PC-9 (cell line): ENCODE data around the gene ADCY3. TPM values are rescaled to one million over a fixed set of nuclear protein-coding genes. Genes with fewer than 3 reads are reported as not detected.

ENCODE experiments used
- BruUV-seq: library from RNA; stranded (reverse); fragments of 400-500 nt; replicated peaks from 2 replicates; lab custom pipeline; 2021; lab: Mats Ljungman, UMichigan
- CTCF ChIA-PET: fragments of 300-600 bp; sonication (Branson Sonifier 250); formaldehyde crosslinking; loops from one replicate; lab custom pipeline; 2022; ENCODE audit warnings: antibody characterized with exemption; lab: Charles Lee
- POLR2A ChIA-PET: fragments of 300-600 bp; sonication (Branson Sonifier 250); formaldehyde crosslinking; loops from one replicate; lab custom pipeline; 2022; ENCODE audit warnings: antibody characterized with exemption; ENCODE audit not compliant: unreplicated experiment; lab: Charles Lee
- DNase-seq, 2 experiments: peaks; one replicate each; pipeline versions ENCODE4 v3.0.0 to v3.0.0-alpha.2; 2015 to 2022; ENCODE audit warnings: mixed read lengths in 1 of 2
- H2AFZ ChIP-seq: fragments of 200-600 bp; sonication (generic); 2 replicates; pipeline ENCODE4 v1.8.1; 2017; ENCODE audit warnings: antibody characterized with exemption
- H3F3A ChIP-seq: fragments of 200-600 bp; sonication (generic); 2 replicates; pipeline ENCODE4 v1.8.1; 2017; ENCODE audit warnings: antibody characterized with exemption, mild to moderate bottlenecking, low read depth; ENCODE audit not compliant: insufficient read depth
- H3K27ac ChIP-seq: fragments of 200-600 bp; sonication (generic); 2 replicates; pipeline ENCODE4 v1.6.1; 2016; ENCODE audit warnings: mixed run types
- H3K27me3 ChIP-seq: fragments of 200-600 bp; sonication (generic); 2 replicates; pipeline ENCODE4 v1.6.1; 2016; ENCODE audit warnings: low read depth, mixed run types; ENCODE audit not compliant: insufficient read depth
- H3K36me3 ChIP-seq: fragments of 200-600 bp; sonication (generic); 2 replicates; pipeline ENCODE4 v1.6.1; 2016; ENCODE audit warnings: low read depth, mixed run types
- H3K4me1 ChIP-seq: fragments of 200-600 bp; sonication (generic); replicated peaks from 2 replicates; pipeline ENCODE4 v1.6.1; 2016; ENCODE audit warnings: mixed run types; ENCODE audit not compliant: insufficient read depth
- H3K4me2 ChIP-seq: fragments of 200-600 bp; sonication (generic); 2 replicates; pipeline ENCODE4 v1.6.1; 2017; ENCODE audit warnings: mixed run types
- H3K4me3 ChIP-seq: fragments of 200-600 bp; sonication (generic); 2 replicates; pipeline ENCODE4 v1.6.1; 2016; ENCODE audit warnings: mixed run types
- H3K79me2 ChIP-seq: fragments of 200-600 bp; sonication (generic); 2 replicates; pipeline ENCODE4 v1.6.1; 2017; ENCODE audit warnings: low read depth, mixed run types
- H3K9me2 ChIP-seq: fragments of 200-600 bp; sonication (generic); 2 replicates; pipeline ENCODE4 v1.8.1; 2017; ENCODE audit warnings: mild to moderate bottlenecking; ENCODE audit not compliant: insufficient read depth
- H3K9me3 ChIP-seq: fragments of 200-600 bp; sonication (generic); 2 replicates; pipeline ENCODE4 v1.8.1; 2016; ENCODE audit warnings: low read depth; ENCODE audit not compliant: insufficient read depth
- H4K20me1 ChIP-seq: fragments of 200-600 bp; sonication (generic); 2 replicates; pipeline ENCODE4 v1.8.1; 2017; ENCODE audit not compliant: insufficient read depth
- CTCF ChIP-seq: fragments of 200-600 bp; sonication (generic); conservative IDR thresholded peaks from 2 replicates; pipeline ENCODE4 v1.6.1; 2017; ENCODE audit warnings: mixed run types, antibody characterized with exemption, mild to moderate bottlenecking, moderate library complexity
- EZH2 ChIP-seq: fragments of 200-600 bp; sonication (generic); IDR thresholded peaks from 2 replicates; pipeline ENCODE4 v1.8.0; 2017; ENCODE audit warnings: antibody characterized with exemption, low read depth
- intact Hi-C: fragments of 100-400 bp; cut with micrococcal nuclease; formaldehyde crosslinking; loops from one replicate; pipeline ENCODE4 v1.10.0; 2022; ENCODE audit not compliant: unreplicated experiment
- total RNA-seq: library from RNA; stranded (reverse); gene quantifications from 2 replicates; pipeline ENCODE4 v1.2.3, GENCODE V29; 2021

The ADCY3 gene
- total RNA-seq, 1 experiment from 2014 or later, result 46.3 TPM

- TF ChIP-seq EZH2 (no peak), CTCF (no peak)
- no peaks in the 10 kb centered on the region for H3K79me2 ChIP-seq
- DNase-seq, result no peak
- ChIA-PET POLR2A (no interaction called here), CTCF (no interaction called here)
- no TSS peak for BruUV-seq
- H3K4me3 ChIP-seq, result no peak overlapping the region
- 0 out of 2 replicates have a peak, but pooled peaks cover 4% of the 10 kb centered on the region for H3K36me3 ChIP-seq
- intact Hi-C loops, result no loop called here
- H3K4me2 ChIP-seq, result no peak overlapping the region
- H3K27ac ChIP-seq, result no peak overlapping the region
- H3F3A ChIP-seq, result no peaks in the 10 kb centered on the region
- H4K20me1 ChIP-seq, result no peaks in the 10 kb centered on the region
- no peak overlapping the region for H2AFZ ChIP-seq
- H3K4me1 ChIP-seq, result no peaks in the 10 kb centered on the region
- no peaks in the 10 kb centered on the region for H3K9me3 ChIP-seq
- H3K9me2 ChIP-seq, result no peaks in the 10 kb centered on the region
- no peaks in the 10 kb centered on the region for H3K27me3 ChIP-seq
Measured at GRCh38 chr2:24907116-24907515, 12.9 kb downstream of the ADCY3 start.

GRCh38 chr2:24906466-24906865, 13.6 kb downstream of the ADCY3 start:
- intact Hi-C loops, result no loop called here
- BruUV-seq, result no TSS peak

GRCh38 chr2:24903161-24904103, 16.6 kb downstream of the ADCY3 start:
- no TSS peak for BruUV-seq
- H3K4me3 ChIP-seq, result no peak overlapping the region
- no peak overlapping the region for H3K27ac ChIP-seq
- no peaks in the 10 kb centered on the region for H4K20me1 ChIP-seq
- H3K9me2 ChIP-seq, result no peaks in the 10 kb centered on the region
- H3K4me1 ChIP-seq, result no peaks in the 10 kb centered on the region
- no peaks in the 10 kb centered on the region for H3F3A ChIP-seq
- ChIA-PET POLR2A (no interaction called here), CTCF (no interaction called here)
- no peak for TF ChIP-seq CTCF
- no peaks in the 10 kb centered on the region for H3K79me2 ChIP-seq
- no peaks in the 10 kb centered on the region for H3K27me3 ChIP-seq
- no peaks in the 10 kb centered on the region for H3K36me3 ChIP-seq
- H3K9me3 ChIP-seq, result no peaks in the 10 kb centered on the region
- no peak for DNase-seq
- no peak overlapping the region for H2AFZ ChIP-seq
- intact Hi-C loops, result no loop called here
- H3K4me2 ChIP-seq, result no peak overlapping the region

More at GRCh38 chr2:24906466-24906865, 13.6 kb downstream of the ADCY3 start:
- Histone ChIP-seq H3K4me2 (no peak overlapping the region), H4K20me1 (no peaks in the 10 kb centered on the region), H3K4me3 (no peak overlapping the region), H2AFZ (no peak overlapping the region), H3K27me3 (no peaks in the 10 kb centered on the region), H3K9me3 (no peaks in the 10 kb centered on the region), H3F3A (no peaks in the 10 kb centered on the region), H3K27ac (no peak overlapping the region), H3K36me3 (no peaks in the 10 kb centered on the region), H3K9me2 (no peaks in the 10 kb centered on the region), H3K79me2 (no peaks in the 10 kb centered on the region), H3K4me1 (no peaks in the 10 kb centered on the region)
- TF ChIP-seq CTCF (no peak), EZH2 (no peak)
- DNase-seq, result no peak
- CTCF ChIA-PET, result no interaction called here
- POLR2A ChIA-PET, result no interaction called here
